NCI-H526 (cell line): Measurements from ENCODE around the gene KCNK3.

Experiments used
- DNase-seq, 2 experiments: peaks; one replicate each; lab custom pipeline; 2025; lab: John Stamatoyannopoulos, UW

KCNK3 gene

DNA sequence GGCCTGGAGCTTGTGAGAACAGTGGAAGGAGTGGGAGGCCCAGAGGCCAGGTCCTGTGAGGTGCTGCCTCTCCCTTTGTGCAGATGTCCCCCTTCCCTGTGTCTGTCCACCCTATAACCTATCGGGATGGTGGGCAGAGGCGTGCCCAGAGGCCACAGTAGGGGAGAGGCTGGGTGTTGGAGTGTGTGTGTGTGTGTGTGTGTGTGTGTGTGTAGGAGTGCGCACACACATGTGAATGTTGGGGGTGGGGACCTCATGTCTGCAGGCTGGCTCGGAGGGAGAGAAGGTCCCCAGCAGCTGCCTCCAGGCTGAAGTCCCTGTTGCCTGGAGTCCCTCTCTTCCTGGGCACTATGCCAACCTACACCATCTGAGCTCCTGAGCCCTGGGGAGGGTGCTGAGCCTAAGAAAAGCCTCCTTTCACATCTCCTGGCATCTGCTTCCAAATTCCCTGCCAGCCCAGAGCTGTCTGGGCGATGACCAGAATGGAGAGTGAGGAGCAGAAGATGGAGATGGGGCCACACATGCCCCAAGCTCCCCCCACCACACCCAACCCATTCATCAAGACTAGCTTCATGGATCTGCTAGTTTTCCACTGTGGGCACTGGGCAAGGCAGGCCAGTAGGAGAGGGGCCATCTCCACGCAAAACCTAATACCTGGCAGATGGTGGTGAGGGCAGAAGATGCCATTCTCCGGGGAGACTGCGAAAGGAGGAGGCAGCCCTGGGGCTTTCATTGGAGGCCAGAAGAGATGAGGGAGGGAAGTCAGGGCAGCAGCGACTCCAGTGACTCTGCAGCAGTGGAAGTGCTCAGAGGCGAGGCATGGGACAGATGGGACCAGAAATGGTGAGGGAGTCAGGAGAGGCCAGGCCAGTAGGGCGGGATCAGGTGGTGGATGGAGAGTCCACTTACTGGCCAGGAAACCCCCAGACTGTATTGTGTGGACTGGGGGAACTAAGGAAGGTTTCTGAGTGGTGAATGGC, 20.3 kb downstream of the KCNK3 start:
- no peak for DNase-seq

DNA sequence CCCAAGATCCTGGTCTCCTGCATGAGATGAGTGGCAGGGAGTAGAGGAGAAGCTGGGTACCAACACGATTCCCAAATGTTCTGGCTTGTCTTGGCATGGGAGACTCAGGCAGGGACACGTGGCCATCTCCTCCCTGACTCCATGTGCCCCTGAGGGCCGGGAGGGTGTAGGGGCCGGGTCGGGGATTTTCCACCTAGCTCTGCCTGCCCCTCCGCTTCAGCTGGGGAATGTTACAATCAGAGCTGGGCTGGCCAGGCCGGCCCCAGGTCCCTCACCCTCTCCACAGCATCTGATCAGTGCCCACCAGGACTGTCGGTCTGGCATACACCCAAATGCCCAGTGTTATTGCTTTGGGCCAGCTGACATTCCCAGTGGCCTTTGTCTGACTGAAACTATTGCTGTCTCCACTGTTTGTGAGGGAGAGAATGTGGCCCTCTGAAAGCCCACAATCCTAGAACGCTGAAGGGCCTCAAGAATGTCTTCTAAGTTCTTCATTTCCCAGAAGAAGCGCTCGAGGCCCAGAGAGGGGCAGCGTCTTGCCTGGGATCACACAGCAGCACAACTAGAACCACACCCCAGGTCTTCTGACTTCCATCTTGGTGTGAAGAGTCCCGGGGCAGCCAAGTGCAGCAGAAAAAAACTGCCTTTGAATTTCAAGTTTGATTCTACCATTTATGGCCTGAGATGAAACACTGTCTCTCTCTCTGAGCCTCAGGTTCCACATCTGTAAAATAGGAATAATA, 23.2 kb downstream of the KCNK3 start:
- DNase-seq: no peak

DNA sequence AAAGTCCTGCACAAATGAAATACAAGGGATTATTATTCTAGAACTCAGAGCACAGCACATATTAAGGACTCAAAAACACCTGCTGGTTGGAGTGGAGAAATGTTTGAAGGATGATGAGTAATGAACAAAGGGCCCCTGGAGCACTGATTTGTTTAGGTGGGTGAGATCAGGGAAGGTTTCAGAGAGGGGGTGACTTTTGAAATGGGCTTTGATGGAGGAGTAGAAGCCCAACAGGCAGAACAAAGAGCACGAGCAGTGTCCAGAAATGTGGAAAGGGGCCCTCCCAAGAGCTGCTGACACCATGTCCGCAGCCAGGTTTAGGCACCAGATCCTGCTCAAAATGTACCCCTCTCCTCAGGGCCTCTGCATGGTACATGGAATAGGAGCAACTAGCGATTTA, 23.8 kb downstream of the KCNK3 start:
- no peak for DNase-seq

DNA sequence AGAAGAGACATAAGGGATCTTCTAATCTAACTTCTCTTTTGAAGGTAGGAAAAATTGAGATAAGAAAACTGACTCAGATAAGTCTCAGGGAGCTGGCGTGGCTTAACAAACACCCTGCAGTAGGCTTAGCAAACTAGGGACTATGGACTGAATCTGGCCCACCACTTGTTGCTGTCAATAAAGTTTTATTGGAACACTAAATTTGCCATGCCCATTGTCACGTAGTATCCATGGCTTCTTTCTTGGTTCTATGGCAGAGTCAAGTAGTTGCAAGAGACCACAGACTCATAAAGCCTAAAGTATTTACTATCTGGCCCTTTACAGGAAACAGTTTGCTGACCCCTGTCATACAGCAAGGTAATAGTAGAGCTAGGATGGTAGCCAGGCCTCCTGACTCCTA, 24.2 kb downstream of the KCNK3 start:
- no peak for DNase-seq

DNA sequence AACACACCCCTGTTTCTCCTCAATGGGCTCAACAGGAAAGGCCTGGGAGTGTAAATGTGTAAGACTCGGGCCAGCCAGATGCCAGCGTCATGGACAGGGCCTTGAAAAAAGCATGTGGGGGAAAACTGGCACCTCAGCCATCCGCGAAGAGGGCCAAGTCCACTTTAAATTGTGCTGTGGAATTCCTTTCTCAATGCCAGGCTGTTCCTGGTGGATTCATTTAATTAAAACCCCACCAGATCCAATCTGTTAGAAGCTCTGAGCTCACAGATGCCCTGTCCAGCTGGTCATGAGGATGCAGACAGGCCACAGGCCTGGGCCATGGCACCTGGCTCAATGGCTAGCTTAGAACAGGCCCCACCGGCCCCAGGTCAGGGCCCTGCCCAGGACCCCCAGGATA, 24.8 kb downstream of the KCNK3 start:
- no peak for DNase-seq

DNA sequence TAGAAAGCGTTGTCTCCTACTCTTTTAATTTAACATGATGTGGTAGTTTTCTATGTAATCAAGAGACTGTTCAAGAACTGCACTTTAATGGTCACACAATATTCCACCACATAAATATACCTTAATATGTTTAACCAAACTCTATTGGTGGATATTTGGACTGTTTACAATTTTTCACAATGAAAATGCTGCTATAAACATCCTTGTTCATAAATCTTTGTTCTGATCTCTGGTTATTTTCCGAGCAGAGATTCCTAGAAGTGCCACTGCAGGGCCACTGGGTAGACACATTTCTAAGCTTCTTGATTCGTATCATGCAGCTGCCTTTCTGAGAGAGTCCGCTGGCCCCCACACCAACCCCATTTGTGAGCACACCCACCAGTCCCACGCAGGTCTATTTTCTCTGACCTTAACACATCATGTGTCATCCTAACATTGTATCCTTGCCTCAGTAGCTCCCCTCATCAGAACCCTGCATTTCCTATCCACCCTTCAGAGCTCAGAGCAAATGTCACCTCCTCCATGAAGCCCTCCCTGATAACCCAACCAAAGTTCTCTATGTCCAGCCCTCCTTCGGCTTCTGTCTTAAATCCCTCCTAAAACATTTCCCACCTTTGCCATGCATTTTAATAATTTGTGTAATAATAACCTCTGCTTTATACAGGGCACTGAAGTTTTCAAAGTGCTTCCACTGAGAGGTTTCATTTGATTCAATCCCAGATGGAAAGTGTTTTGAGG, 26.6 kb downstream of the KCNK3 start:
- DNase-seq: no peak

DNA sequence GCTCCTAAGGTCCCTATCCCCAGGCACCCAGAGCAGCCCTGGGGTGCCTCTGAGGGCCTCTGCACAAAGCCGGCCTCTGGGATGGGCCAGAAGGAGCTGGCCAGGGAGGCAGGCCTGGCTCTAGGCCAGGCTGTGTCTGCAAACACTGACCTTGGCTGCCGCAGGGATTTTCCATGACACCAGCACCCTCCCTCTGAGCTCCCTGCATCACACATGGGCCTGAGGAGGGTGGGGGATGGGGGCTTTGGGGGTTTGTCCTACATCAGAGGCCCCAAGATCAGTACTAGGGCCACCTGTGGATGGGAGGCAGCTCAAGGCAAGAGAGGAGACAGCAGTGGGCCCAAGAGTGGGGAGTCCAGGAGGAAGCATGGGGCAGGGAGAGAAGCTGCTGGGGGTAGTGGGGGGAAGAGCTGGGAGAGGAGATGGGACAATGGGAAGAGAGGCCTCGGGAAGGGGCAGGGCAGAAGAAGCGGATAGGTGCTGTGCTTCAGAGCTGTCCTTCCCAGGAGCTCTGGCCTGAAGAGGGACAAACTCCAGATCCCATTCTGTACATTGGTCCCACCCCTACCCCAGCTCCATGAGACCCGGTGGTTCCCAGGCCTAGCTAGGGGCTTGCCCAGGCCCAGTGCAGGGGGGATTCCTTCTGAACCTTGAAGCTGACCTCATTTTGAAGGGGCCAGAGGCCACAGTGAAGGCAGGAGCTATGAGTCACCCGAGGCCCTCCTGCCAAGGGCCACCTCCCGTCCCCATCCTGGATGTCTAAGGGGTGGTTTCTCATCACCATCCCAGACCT, 28.0 kb downstream of the KCNK3 start:
- no peak for DNase-seq

DNA sequence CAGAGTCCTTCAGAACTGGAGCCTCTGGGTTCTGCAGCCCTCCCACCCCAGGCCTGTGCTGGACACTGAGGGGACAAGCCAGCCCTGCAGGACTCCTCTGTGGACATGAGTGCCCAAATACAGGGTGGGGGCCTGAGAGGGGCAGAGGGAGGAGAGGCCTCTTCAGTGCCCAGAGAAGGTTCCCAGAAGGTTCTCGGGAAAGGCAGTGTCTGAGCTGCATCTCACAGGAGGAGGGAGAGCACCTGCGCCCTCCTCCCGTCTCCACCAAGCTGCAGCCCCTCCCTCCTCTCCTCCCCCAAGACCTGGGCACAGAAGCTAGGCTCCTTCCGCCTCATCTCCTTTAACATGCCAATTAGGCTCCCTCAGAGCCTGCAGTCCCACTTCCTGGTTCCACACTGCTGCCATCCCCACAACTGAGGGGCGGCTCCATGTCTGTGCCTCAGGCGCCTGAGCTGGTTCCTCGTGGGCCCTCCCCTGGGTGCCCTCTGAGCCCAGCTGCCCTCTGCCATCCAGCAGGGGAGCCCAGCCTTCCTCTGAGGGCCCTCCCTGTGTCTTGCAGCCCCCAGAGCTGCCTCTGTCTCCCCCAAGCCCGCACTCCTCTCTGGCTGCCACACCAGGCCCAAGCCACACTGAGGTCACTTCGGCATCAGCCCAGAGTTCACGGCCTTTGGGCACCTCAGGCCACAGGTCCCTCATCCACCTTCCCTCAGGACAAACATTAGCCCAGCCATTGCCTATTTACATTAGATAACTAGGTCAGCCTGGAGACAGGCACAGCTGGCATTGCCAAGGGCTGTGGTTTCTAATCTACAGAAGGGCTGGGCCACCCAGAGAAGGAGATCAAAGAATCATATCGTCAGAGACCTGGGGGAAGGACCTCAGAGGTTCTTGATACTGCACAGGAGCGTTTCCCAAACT, 28.9 kb downstream of the KCNK3 start:
- no peak for DNase-seq

DNA sequence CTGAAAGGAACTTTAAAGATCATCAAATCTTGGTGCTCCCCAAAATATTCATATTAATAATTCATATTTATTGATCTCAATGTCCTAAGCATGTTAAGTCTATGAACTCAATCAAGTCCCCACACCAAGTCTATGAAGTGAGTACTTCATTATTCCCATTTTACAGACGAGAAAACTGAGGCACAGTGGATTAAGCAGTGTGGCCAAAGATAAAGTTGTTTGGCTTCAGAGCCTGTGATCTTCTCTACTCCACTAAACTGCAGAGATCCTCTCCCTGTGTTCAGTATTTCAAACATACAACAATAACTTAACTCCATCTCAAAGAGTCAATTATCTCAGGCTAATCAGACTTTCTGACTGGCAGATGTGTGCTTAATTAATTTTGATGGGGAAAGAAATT, 29.8 kb downstream of the KCNK3 start:
- no peak for DNase-seq

DNA sequence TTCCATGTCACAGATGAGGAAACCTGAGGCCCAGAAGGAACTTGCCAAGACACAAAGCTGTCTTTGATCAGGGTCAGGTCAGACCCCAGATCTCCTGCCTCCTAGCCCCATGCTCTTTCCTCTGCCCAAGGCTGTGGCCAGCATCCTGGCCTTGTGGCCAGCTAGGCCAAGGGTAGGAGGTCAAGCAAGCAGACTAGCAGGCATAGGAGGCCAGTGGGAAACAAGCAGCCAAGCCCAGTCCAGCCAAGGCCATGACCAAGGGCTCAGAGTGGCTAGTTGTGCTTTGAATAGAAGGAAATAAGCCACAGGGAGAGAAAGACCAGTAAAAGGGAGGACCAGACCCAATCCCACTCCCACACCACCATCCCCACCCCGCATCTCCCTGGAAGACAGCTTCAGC, 30.4 kb downstream of the KCNK3 start:
- no peak for DNase-seq

DNA sequence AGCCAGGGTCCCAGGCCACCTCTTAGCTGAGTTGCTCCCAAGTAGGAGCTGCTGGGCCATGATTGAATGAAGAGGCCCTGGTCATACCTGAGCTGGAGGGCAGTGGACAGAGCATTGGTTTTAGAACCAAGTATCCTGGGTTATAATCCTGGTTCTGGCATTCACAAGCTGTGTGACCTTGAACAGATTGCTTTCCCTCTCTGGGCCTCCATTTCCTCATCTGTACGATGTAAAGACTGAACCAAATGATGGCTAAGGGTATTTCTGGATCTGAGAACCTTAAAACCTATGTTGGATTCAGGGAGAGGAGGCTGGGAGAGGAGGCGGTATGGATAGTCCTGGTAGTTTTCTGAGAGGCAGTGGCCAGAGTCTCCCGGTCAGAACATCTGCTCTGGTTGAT, 31.0 kb downstream of the KCNK3 start:
- DNase-seq: no peak

DNA sequence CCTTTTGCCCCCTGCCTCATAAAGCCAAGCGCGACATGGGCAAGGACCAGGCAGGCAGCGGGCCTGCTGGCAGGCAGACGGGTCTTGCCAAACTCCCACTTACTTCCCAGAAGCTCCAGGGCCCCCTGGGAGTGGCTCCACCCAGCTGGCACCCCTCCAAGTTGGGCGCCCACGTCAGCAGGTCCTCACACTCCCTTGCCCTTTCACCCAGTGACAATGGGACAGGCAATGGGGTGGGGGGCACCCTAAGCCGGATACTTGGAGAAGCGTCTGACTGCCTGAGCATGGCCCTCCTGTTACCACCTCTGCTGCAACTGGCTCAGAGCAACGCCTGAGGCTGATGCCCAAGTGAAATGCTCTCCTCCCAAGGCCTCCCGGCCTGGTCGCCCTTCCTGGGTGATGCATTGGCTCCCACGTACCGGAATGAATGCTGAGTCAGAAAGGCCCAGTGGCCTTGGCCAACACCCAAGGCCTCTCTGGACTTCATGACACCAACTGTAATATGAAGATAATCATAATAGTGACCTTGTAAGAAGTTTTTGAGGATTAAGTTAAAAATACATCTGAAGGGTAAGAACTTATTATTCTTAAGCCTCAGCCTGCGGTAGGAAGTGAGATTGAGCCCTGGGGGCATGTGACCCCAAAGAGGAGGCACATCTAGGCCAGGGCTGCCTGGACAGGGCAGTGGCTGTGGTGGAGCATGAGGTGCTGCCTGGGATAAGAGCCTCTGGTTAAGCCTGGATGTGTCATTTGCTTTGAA, 31.6 kb downstream of the KCNK3 start:
- DNase-seq: no peak

DNA sequence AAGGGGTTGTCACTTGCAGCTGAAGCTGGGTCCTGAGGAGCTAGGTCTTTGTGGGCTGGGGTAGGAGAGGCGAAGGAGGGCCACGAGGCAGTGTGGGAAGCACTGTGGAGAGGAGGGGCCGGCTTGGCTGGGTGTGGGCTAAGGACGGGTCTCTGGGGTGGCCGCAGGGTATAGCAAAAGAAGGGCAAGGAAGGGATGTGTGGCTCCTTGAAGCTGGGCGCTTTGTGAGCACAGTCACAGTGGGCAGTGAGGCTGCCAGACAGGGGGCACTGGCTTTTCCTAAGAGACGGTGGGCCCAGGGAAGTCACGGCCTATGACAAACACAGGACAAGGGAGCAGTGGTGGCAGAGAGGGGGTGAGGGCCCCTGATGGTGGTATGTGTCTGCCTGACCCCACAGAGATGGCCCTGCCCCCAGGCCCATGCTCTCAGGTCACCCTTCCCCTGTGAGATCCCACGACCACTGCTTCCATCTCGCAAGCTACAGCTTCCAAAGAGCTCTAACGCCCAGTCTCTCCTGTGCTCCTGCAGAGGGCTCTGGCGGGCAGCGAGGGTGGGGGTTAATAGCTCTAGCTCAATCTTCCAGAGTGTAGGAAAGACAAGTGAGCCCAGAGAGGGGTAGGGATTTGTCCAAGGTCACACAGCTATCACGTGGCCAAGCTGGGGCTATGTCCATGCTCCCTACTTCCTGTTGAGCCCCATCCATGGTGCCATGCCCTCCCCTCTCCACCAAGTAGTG, 32.4 kb downstream of the KCNK3 start:
- no peak for DNase-seq

DNA sequence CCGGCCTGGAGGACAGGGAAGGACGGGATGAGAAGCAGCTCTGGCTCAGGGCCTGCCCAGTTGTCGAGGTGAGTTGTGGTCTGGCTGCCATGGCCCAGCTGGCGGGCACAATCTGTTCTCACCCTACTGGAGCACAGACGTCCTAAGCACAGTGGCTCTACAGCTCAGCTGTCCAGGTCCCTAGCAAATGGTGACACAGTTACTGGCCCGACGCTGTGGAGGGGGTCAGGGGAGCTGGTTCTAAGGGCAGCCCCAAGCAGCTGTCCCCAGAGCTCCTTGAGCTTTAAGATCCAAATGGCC, 32.9 kb downstream of the KCNK3 start:
- no peak for DNase-seq

DNA sequence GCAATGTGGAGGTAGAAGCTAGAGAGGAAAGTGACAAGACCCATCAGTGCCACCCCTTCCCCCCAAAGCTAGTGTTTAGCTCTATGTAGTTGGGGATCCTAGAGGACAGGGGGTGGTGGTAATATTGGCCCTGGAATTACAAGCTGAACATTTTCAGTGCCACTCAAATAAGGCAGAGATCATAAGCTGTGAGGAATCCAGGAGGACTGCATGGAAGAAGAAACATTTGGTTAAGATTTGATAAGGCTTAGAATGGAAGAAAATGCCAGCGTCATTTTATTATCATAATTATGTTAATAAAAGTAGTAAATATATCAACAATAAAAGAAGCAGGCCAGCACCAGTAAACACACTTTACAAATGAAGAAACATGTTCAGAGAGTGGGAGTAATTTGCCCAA, 33.7 kb downstream of the KCNK3 start:
- no peak for DNase-seq

DNA sequence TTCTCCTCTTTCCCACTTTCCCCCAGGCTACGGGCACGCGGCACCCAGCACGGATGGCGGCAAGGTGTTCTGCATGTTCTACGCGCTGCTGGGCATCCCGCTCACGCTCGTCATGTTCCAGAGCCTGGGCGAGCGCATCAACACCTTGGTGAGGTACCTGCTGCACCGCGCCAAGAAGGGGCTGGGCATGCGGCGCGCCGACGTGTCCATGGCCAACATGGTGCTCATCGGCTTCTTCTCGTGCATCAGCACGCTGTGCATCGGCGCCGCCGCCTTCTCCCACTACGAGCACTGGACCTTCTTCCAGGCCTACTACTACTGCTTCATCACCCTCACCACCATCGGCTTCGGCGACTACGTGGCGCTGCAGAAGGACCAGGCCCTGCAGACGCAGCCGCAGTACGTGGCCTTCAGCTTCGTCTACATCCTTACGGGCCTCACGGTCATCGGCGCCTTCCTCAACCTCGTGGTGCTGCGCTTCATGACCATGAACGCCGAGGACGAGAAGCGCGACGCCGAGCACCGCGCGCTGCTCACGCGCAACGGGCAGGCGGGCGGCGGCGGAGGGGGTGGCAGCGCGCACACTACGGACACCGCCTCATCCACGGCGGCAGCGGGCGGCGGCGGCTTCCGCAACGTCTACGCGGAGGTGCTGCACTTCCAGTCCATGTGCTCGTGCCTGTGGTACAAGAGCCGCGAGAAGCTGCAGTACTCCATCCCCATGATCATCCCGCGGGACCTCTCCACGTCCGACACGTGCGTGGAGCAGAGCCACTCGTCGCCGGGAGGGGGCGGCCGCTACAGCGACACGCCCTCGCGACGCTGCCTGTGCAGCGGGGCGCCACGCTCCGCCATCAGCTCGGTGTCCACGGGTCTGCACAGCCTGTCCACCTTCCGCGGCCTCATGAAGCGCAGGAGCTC, 35.4 kb downstream of the KCNK3 start:
- DNase-seq: no peak

DNA sequence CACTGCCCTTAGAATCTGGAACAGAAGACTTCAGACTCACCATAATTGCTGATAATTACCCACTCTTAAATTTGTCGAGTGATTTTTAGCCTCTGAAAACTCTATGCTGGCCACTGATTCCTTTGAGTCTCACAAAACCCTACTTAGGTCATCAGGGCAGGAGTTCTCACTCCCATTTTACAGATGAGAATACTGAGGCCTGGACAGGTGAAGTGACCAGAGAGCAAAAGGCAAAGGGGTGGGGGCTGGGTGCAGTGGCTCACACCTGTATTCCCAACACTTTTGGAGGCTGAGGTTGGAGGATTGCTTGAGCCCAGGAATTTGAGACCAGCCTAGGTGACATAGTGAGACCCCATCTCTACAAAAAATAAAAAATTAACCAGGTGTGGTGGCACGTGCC, 36.8 kb downstream of the KCNK3 start:
- DNase-seq: no peak
